HL-60 (cell line): ENCODE results near the gene PTPN13.

ENCODE experiments used
- CTCF ChIP-seq: IDR thresholded peaks from one replicate; pipeline ENCODE4 v1.5.1; 2011; ENCODE audit warnings: low read length, control low read depth, inconsistent platforms; ENCODE audit not compliant: insufficient read depth
- GABPA ChIP-seq: IDR thresholded peaks from 2 replicates; pipeline ENCODE4 v1.6.1; 2012; ENCODE audit warnings: low read depth
- POLR2AphosphoS5 ChIP-seq: IDR thresholded peaks from 2 replicates; pipeline ENCODE4 v1.6.1; 2012; ENCODE audit warnings: low read depth

GRCh38 chr4:86554646-86555045, 39.5 kb upstream of the PTPN13 start:
- TF ChIP-seq CTCF (no peak), GABPA (no peak), POLR2AphosphoS5 (no peak)
